ENCODE results near the gene CREB3L2. TPM values are rescaled to one million over a fixed set of nuclear protein-coding genes. Genes with fewer than 3 reads are reported as not detected.
A peak's percentile ranks its signal among the peaks of the same experiment; 100 is the strongest.

Gene CREB3L2
- total and polyA plus RNA-seq, 2 experiments from 2014 or later, result 37.6 to 38.3 TPM

GRCh38 chr7:137944168-137944567 lies 57.7 kb downstream of the CREB3L2 start:
- Histone ChIP-seq H3K27me3 (no peaks in the 10 kb centered on the region), H4K20me1 (ENCODE audit: insufficient read depth, poor library complexity, severe bottlenecking) (no peaks in the 10 kb centered on the region), H3K9me3 (ENCODE audit: low read depth) (no peaks in the 10 kb centered on the region), H3K27ac (peak overlapping the region; percentile 75), H3K79me2 (peaks cover 92% of the 10 kb centered on the region), H3K4me1 (ENCODE audit: insufficient read depth) (peaks cover 38% of the 10 kb centered on the region), H3K9me2 (replicated peaks; ENCODE audit: insufficient read depth) (no peaks in the 10 kb centered on the region), H3K4me2 (peak overlapping the region; percentile 7), H3K4me3 (no peak overlapping the region), H3K36me3 (replicated peaks; ENCODE audit: insufficient read depth, low read depth) (no peaks in the 10 kb centered on the region), H2AFZ (no peak overlapping the region)
- DNase-seq (ENCODE audit: low spot score), result no peak
- TF ChIP-seq, protein P1, sequence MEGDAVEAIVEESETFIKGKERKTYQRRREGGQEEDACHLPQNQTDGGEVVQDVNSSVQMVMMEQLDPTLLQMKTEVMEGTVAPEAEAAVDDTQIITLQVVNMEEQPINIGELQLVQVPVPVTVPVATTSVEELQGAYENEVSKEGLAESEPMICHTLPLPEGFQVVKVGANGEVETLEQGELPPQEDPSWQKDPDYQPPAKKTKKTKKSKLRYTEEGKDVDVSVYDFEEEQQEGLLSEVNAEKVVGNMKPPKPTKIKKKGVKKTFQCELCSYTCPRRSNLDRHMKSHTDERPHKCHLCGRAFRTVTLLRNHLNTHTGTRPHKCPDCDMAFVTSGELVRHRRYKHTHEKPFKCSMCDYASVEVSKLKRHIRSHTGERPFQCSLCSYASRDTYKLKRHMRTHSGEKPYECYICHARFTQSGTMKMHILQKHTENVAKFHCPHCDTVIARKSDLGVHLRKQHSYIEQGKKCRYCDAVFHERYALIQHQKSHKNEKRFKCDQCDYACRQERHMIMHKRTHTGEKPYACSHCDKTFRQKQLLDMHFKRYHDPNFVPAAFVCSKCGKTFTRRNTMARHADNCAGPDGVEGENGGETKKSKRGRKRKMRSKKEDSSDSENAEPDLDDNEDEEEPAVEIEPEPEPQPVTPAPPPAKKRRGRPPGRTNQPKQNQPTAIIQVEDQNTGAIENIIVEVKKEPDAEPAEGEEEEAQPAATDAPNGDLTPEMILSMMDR (IDR thresholded peaks at IDR 0.05; ENCODE audit: poor library complexity), result no peak
- TF ChIP-seq EZH2phosphoT487 (IDR thresholded peaks at IDR 0.05; ENCODE audit: low read depth, severe bottlenecking, unreplicated experiment) (no peak), EZH2 (IDR thresholded peaks at IDR 0.05; ENCODE audit: borderline replicate concordance) (no peak)
- WGBS (ENCODE audit: low lambda C conversion rate, missing lambda C conversion rate), result 49% methylated on average over 6 of the region's 6 CpGs

- no peaks in the 10 kb centered on the region for H3K9me2 ChIP-seq (replicated peaks; ENCODE audit: insufficient read depth)
- H3K4me3 ChIP-seq, result no peak overlapping the region
- peaks cover 94% of the 10 kb centered on the region for H3K79me2 ChIP-seq
- 70% methylated on average over 2 of the region's 2 CpGs for WGBS (ENCODE audit: low lambda C conversion rate, missing lambda C conversion rate)
- H3K4me2 ChIP-seq, result peak overlapping the region; percentile 7
- no peak overlapping the region for H2AFZ ChIP-seq
- no peaks in the 10 kb centered on the region for H3K27me3 ChIP-seq
- TF ChIP-seq, protein P1 (IDR thresholded peaks at IDR 0.05; ENCODE audit: poor library complexity), result no peak
- TF ChIP-seq EZH2phosphoT487 (IDR thresholded peaks at IDR 0.05; ENCODE audit: low read depth, severe bottlenecking, unreplicated experiment), result no peak
- TF ChIP-seq EZH2 (IDR thresholded peaks at IDR 0.05; ENCODE audit: borderline replicate concordance), result no peak
- no peaks in the 10 kb centered on the region for H3K9me3 ChIP-seq (ENCODE audit: low read depth)
- no peaks in the 10 kb centered on the region for H3K36me3 ChIP-seq (replicated peaks; ENCODE audit: insufficient read depth, low read depth)
- peaks cover 38% of the 10 kb centered on the region for H3K4me1 ChIP-seq (ENCODE audit: insufficient read depth)
- peak overlapping the region; percentile 75 for H3K27ac ChIP-seq
- peak; percentile 58 for DNase-seq (ENCODE audit: low spot score)
- no peaks in the 10 kb centered on the region for H4K20me1 ChIP-seq (ENCODE audit: insufficient read depth, poor library complexity, severe bottlenecking)
Measured at GRCh38 chr7:137943132-137943551, 58.7 kb downstream of the CREB3L2 start.

GRCh38 chr7:137942484-137943115 lies 59.3 kb downstream of the CREB3L2 start:
- Histone ChIP-seq H4K20me1 (ENCODE audit: insufficient read depth, poor library complexity, severe bottlenecking) (no peaks in the 10 kb centered on the region), H3K79me2 (peaks cover 94% of the 10 kb centered on the region), H3K4me3 (no peak overlapping the region), H3K9me3 (ENCODE audit: low read depth) (no peaks in the 10 kb centered on the region), H3K4me2 (peak overlapping the region; percentile 7), H2AFZ (no peak overlapping the region), H3K27me3 (no peaks in the 10 kb centered on the region), H3K4me1 (ENCODE audit: insufficient read depth) (peaks cover 38% of the 10 kb centered on the region), H3K36me3 (replicated peaks; ENCODE audit: insufficient read depth, low read depth) (no peaks in the 10 kb centered on the region), H3K27ac (peak overlapping the region; percentile 75), H3K9me2 (replicated peaks; ENCODE audit: insufficient read depth) (no peaks in the 10 kb centered on the region)
- no peak for DNase-seq (ENCODE audit: low spot score)
- TF ChIP-seq EZH2phosphoT487 (IDR thresholded peaks at IDR 0.05; ENCODE audit: low read depth, severe bottlenecking, unreplicated experiment) (no peak), EZH2 (IDR thresholded peaks at IDR 0.05; ENCODE audit: borderline replicate concordance) (no peak)
- TF ChIP-seq, protein P1 (IDR thresholded peaks at IDR 0.05; ENCODE audit: poor library complexity), result no peak
- WGBS (ENCODE audit: low lambda C conversion rate, missing lambda C conversion rate), result 76% methylated on average over 4 of the region's 4 CpGs

Measured in hepatocyte (in vitro differentiated cells).